ENCODE results near the gene GUCD1. TPM values are rescaled to one million over a fixed set of nuclear protein-coding genes. Genes with fewer than 3 reads are reported as not detected.

Gene GUCD1
- total RNA-seq, 1 experiment from 2014 or later = 144 TPM

- Histone ChIP-seq H3K4me3 (ENCODE audit: low read length) (no peak overlapping the region), H2AFZ (ENCODE audit: low read length) (no peak overlapping the region), H3K4me1 (ENCODE audit: low read length) (no peaks in the 10 kb centered on the region), H4K20me1 (ENCODE audit: insufficient read depth, low read depth, low read length) (no peaks in the 10 kb centered on the region), H3K27me3 (ENCODE audit: low read length) (no peaks in the 10 kb centered on the region), H3K9me2 (replicated peaks; ENCODE audit: insufficient read depth, low read length) (no peaks in the 10 kb centered on the region), H3K9me3 (ENCODE audit: low read length) (no peaks in the 10 kb centered on the region), H3K79me2 (ENCODE audit: low read length) (no peaks in the 10 kb centered on the region), H3K27ac (ENCODE audit: low read length) (no peak overlapping the region), H3K36me3 (ENCODE audit: insufficient read depth, low read length) (no peaks in the 10 kb centered on the region), H3K4me2 (ENCODE audit: low read depth, low read length, poor library complexity, severe bottlenecking) (no peak overlapping the region), H3K9ac (ENCODE audit: low read length) (no peak overlapping the region)
- no peak for DNase-seq
Observed at GRCh38 chr22:24496234-24496633, 58.7 kb downstream of the GUCD1 start.

- Histone ChIP-seq H3K36me3 (ENCODE audit: insufficient read depth, low read length) (no peaks in the 10 kb centered on the region), H3K27me3 (ENCODE audit: low read length) (no peaks in the 10 kb centered on the region), H3K4me2 (ENCODE audit: low read depth, low read length, poor library complexity, severe bottlenecking) (no peak overlapping the region), H3K27ac (ENCODE audit: low read length) (no peak overlapping the region), H3K79me2 (ENCODE audit: low read length) (no peaks in the 10 kb centered on the region), H3K9ac (ENCODE audit: low read length) (no peak overlapping the region), H4K20me1 (ENCODE audit: insufficient read depth, low read depth, low read length) (no peaks in the 10 kb centered on the region), H2AFZ (ENCODE audit: low read length) (no peak overlapping the region), H3K4me1 (ENCODE audit: low read length) (no peaks in the 10 kb centered on the region), H3K4me3 (ENCODE audit: low read length) (no peak overlapping the region), H3K9me2 (replicated peaks; ENCODE audit: insufficient read depth, low read length) (no peaks in the 10 kb centered on the region), H3K9me3 (ENCODE audit: low read length) (no peaks in the 10 kb centered on the region)
- DNase-seq = no peak
Observed at GRCh38 chr22:24495365-24495675, 59.6 kb downstream of the GUCD1 start.

- no peaks in the 10 kb centered on the region for H3K9me2 ChIP-seq (replicated peaks; ENCODE audit: insufficient read depth, low read length)
- H3K9ac ChIP-seq (ENCODE audit: low read length) = no peak within 1 kb of the TSS
- H3K9me3 ChIP-seq (ENCODE audit: low read length) = no peaks in the 10 kb centered on the region
- H3K79me2 ChIP-seq (ENCODE audit: low read length) = no peaks in the 10 kb centered on the region
- no peak within 1 kb of the TSS for H2AFZ ChIP-seq (ENCODE audit: low read length)
- no peak within 1 kb of the TSS for H3K4me3 ChIP-seq (ENCODE audit: low read length)
- H3K27ac ChIP-seq (ENCODE audit: low read length) = no peak within 1 kb of the TSS
- H3K36me3 ChIP-seq (ENCODE audit: insufficient read depth, low read length) = no peaks in the 10 kb centered on the region
- no peak for DNase-seq
- H3K27me3 ChIP-seq (ENCODE audit: low read length) = no peaks in the 10 kb centered on the region
- H3K4me1 ChIP-seq (ENCODE audit: low read length) = no peaks in the 10 kb centered on the region
- H4K20me1 ChIP-seq (ENCODE audit: insufficient read depth, low read depth, low read length) = no peaks in the 10 kb centered on the region
- no peak within 1 kb of the TSS for H3K4me2 ChIP-seq (ENCODE audit: low read depth, low read length, poor library complexity, severe bottlenecking)
Observed at GRCh38 chr22:24494528-24495364, 60.2 kb downstream of the GUCD1 start, which contains the start of gene UPB1. Gene UPB1 (plus strand): TSS chr22:24495332. CDS start chr22:24495404, 72 bp downstream.

- Histone ChIP-seq H3K27ac (ENCODE audit: low read length) (no peak overlapping the region), H3K4me3 (ENCODE audit: low read length) (no peak overlapping the region), H2AFZ (ENCODE audit: low read length) (no peak overlapping the region), H3K9ac (ENCODE audit: low read length) (no peak overlapping the region), H3K4me2 (ENCODE audit: low read depth, low read length, poor library complexity, severe bottlenecking) (no peak overlapping the region), H3K79me2 (ENCODE audit: low read length) (no peaks in the 10 kb centered on the region), H3K4me1 (ENCODE audit: low read length) (no peaks in the 10 kb centered on the region), H3K36me3 (ENCODE audit: insufficient read depth, low read length) (no peaks in the 10 kb centered on the region), H4K20me1 (ENCODE audit: insufficient read depth, low read depth, low read length) (no peaks in the 10 kb centered on the region), H3K27me3 (ENCODE audit: low read length) (no peaks in the 10 kb centered on the region), H3K9me2 (replicated peaks; ENCODE audit: insufficient read depth, low read length) (no peaks in the 10 kb centered on the region), H3K9me3 (ENCODE audit: low read length) (no peaks in the 10 kb centered on the region)
- no peak for DNase-seq
Observed at GRCh38 chr22:24494167-24494527, 60.8 kb downstream of the GUCD1 start.

GRCh38 chr22:24492391-24492790, 62.5 kb downstream of the GUCD1 start:
- H4K20me1 ChIP-seq (ENCODE audit: insufficient read depth, low read depth, low read length) = no peaks in the 10 kb centered on the region
- no peaks in the 10 kb centered on the region for H3K9me2 ChIP-seq (replicated peaks; ENCODE audit: insufficient read depth, low read length)
- no peak overlapping the region for H3K27ac ChIP-seq (ENCODE audit: low read length)
- no peak overlapping the region for H3K4me3 ChIP-seq (ENCODE audit: low read length)
- no peaks in the 10 kb centered on the region for H3K79me2 ChIP-seq (ENCODE audit: low read length)
- no peaks in the 10 kb centered on the region for H3K27me3 ChIP-seq (ENCODE audit: low read length)
- no peak overlapping the region for H2AFZ ChIP-seq (ENCODE audit: low read length)
- DNase-seq = no peak
- H3K9ac ChIP-seq (ENCODE audit: low read length) = no peak overlapping the region
- no peaks in the 10 kb centered on the region for H3K9me3 ChIP-seq (ENCODE audit: low read length)
- no peak overlapping the region for H3K4me2 ChIP-seq (ENCODE audit: low read depth, low read length, poor library complexity, severe bottlenecking)
- no peaks in the 10 kb centered on the region for H3K4me1 ChIP-seq (ENCODE audit: low read length)
- no peaks in the 10 kb centered on the region for H3K36me3 ChIP-seq (ENCODE audit: insufficient read depth, low read length)

Other genes with a start within 250 kb of the GUCD1 start
- gene ADORA2A, start 127.5 kb downstream of the GUCD1 start, total RNA-seq (2014; rRNA removed; shearing (Covaris generic); ENCODE audit: low replicate concordance) = 65.9 and 86.7 TPM in 2 replicates
- gene UPB1, start 59.8 kb downstream of the GUCD1 start, total RNA-seq (2014; rRNA removed; shearing (Covaris generic); ENCODE audit: low replicate concordance) = 0.19 and 1.3 TPM in 2 replicates
- 217 and 263 TPM in 2 replicates for gene SNRPD3, start 861 bp upstream of the GUCD1 start, total RNA-seq (2014; rRNA removed; shearing (Covaris generic); ENCODE audit: low replicate concordance)
- gene LRRC75B, start 37.9 kb upstream of the GUCD1 start, total RNA-seq (2014; rRNA removed; shearing (Covaris generic); ENCODE audit: low replicate concordance) = 3.6 and 6.9 TPM in 2 replicates
- 28.6 and 36.4 TPM in 2 replicates for gene GGT1, start 48.1 kb upstream of the GUCD1 start, total RNA-seq (2014; rRNA removed; shearing (Covaris generic); ENCODE audit: low replicate concordance)
- gene PIWIL3, start 219.6 kb upstream of the GUCD1 start, total RNA-seq (2014; rRNA removed; shearing (Covaris generic); ENCODE audit: low replicate concordance) = not detected in 2 replicates

All from Karpas-422 (cell line).